COLO668 (cell line): Measurements from ENCODE around the gene HOXA6.

Experiments
- DNase-seq: peaks from one replicate; lab custom pipeline; 2025; ENCODE audit not compliant: unreplicated experiment; lab: John Stamatoyannopoulos, UW

The HOXA6 gene

GRCh38 chr7:27173956-27174873, 26.6 kb upstream of the HOXA6 start, which contains the start of gene HOXA10:
Gene HOXA10 (minus strand): TSS chr7:27174320. CDS start chr7:27174306, 14 bp downstream.
- peak; percentile 84 for DNase-seq

- peak; percentile 86 for DNase-seq
These were observed 26.0 kb upstream of the HOXA6 start for GRCh38 chr7:27173511-27173955.

GRCh38 chr7:27172823-27173510, 25.4 kb upstream of the HOXA6 start:
- DNase-seq, result peak; percentile 92

- DNase-seq, result no peak
These were observed 24.8 kb upstream of the HOXA6 start for GRCh38 chr7:27172315-27172774.

- DNase-seq, result peak; percentile 73
These were observed 24.2 kb upstream of the HOXA6 start for GRCh38 chr7:27171637-27172314.

- DNase-seq, result peak; percentile 70
These were observed 23.7 kb upstream of the HOXA6 start for GRCh38 chr7:27171325-27171636.

- no peak for DNase-seq
These were observed 23.1 kb upstream of the HOXA6 start for GRCh38 chr7:27170426-27171324.

- DNase-seq, result peak; percentile 85
These were observed 22.3 kb upstream of the HOXA6 start for GRCh38 chr7:27169658-27170425.

- DNase-seq, result no peak
These were observed 20.8 kb upstream of the HOXA6 start for GRCh38 chr7:27168265-27168947.

- no peak for DNase-seq
These were observed 20.3 kb upstream of the HOXA6 start for GRCh38 chr7:27167916-27168264.

GRCh38 chr7:27166531-27167505, 19.2 kb upstream of the HOXA6 start:
- DNase-seq, result no peak

- no peak for DNase-seq
These were observed 18.5 kb upstream of the HOXA6 start for GRCh38 chr7:27165996-27166530.

- DNase-seq, result peak; percentile 90
These were observed 17.8 kb upstream of the HOXA6 start, which contains the start of gene HOXA9 for GRCh38 chr7:27165089-27165995. Gene HOXA9 (minus strand): TSS chr7:27165537. CDS start chr7:27165457, 80 bp downstream.

GRCh38 chr7:27164367-27165088, 17.0 kb upstream of the HOXA6 start:
- no peak for DNase-seq

GRCh38 chr7:27164045-27164366, 16.4 kb upstream of the HOXA6 start:
- DNase-seq, result no peak
